SK-N-SH treated with all-trans-retinoic acid at 6 μM for 48 hours (cell line): ENCODE data around the gene GRIA1.

Source experiments
- ATAC-seq: fragments of 200-7000 bp; cut with Tn5 transposase; 3 replicates; pipeline ENCODE4 v1.9.1; 2020; ENCODE audit warnings: mild to moderate bottlenecking, moderate library complexity
- BACH2 ChIP-seq: fragments of 250-450 bp; sonication (Bioruptor Pico); IDR thresholded peaks from 2 replicates; pipeline ENCODE4 v1.9.0; 2021; ENCODE audit warnings: mild to moderate bottlenecking, borderline replicate concordance
- CSDC2 ChIP-seq: fragments of 250-450 bp; sonication (Bioruptor Pico); IDR thresholded peaks from 2 replicates; pipeline ENCODE4 v1.5.0; 2020; ENCODE audit warnings: mild to moderate bottlenecking, moderate library complexity
- ESRRG ChIP-seq: fragments of 250-450 bp; sonication (Bioruptor Pico); IDR thresholded peaks from 2 replicates; pipeline ENCODE4 v1.6.1; 2021; ENCODE audit warnings: mild to moderate bottlenecking
- GLIS3 ChIP-seq: fragments of 250-450 bp; sonication (Bioruptor Pico); IDR thresholded peaks from 2 replicates; pipeline ENCODE4 v1.5.0; 2020; ENCODE audit warnings: mild to moderate bottlenecking, moderate library complexity
- ISL1 ChIP-seq: fragments of 250-450 bp; sonication (Bioruptor Pico); IDR thresholded peaks from 2 replicates; pipeline ENCODE4 v2.1.2; 2022; ENCODE audit warnings: mild to moderate bottlenecking, moderate library complexity
- OSR1 ChIP-seq: fragments of 250-450 bp; sonication (Bioruptor Pico); IDR thresholded peaks from 2 replicates; pipeline ENCODE4 v1.8.0; 2022; ENCODE audit warnings: moderate library complexity, mild to moderate bottlenecking, inconsistent platforms
- PPARA ChIP-seq: fragments of 250-450 bp; sonication (Bioruptor Pico); IDR thresholded peaks from 2 replicates; pipeline ENCODE4 v1.5.0; 2020; ENCODE audit warnings: mild to moderate bottlenecking, borderline replicate concordance
- RARB ChIP-seq: fragments of 250-450 bp; sonication (Bioruptor Pico); IDR thresholded peaks from 2 replicates; pipeline ENCODE4 v1.8.0; 2021; ENCODE audit warnings: mild to moderate bottlenecking, moderate library complexity
- SNAI2 ChIP-seq: fragments of 250-450 bp; sonication (Bioruptor Pico); IDR thresholded peaks from 2 replicates; pipeline ENCODE4 v1.5.0; 2020; ENCODE audit warnings: mild to moderate bottlenecking, moderate library complexity
- TOX ChIP-seq: fragments of 250-450 bp; sonication (Bioruptor Pico); IDR thresholded peaks from 2 replicates; pipeline ENCODE4 v1.8.0; 2021; ENCODE audit warnings: mild to moderate bottlenecking, moderate library complexity, borderline replicate concordance
- ZC3H10 ChIP-seq: fragments of 250-450 bp; sonication (Bioruptor Pico); IDR thresholded peaks from 2 replicates; pipeline ENCODE4 v1.5.1; 2021; ENCODE audit warnings: mild to moderate bottlenecking, moderate library complexity
- ZFP3 ChIP-seq: fragments of 250-450 bp; sonication (Bioruptor Pico); IDR thresholded peaks from 2 replicates; pipeline ENCODE4 v1.5.0; 2020; ENCODE audit warnings: mild to moderate bottlenecking, moderate library complexity
- ZFP30 ChIP-seq: fragments of 450-650 bp; formaldehyde crosslinking; IDR thresholded peaks from 2 replicates; pipeline ENCODE4 v1.5.0; 2022; ENCODE audit warnings: mild to moderate bottlenecking, moderate library complexity
- ZNF565 ChIP-seq: fragments of 450-650 bp; formaldehyde crosslinking; conservative IDR thresholded peaks from 2 replicates; pipeline ENCODE4 v1.5.0; 2020; ENCODE audit warnings: low read depth, mild to moderate bottlenecking, moderate library complexity
- ZNF70 ChIP-seq: fragments of 450-650 bp; formaldehyde crosslinking; IDR thresholded peaks from 2 replicates; pipeline ENCODE4 v1.5.0; 2020; ENCODE audit warnings: mild to moderate bottlenecking, moderate library complexity
- ZNF8 ChIP-seq: fragments of 450-650 bp; formaldehyde crosslinking; IDR thresholded peaks from 2 replicates; pipeline ENCODE4 v1.5.0; 2020; ENCODE audit warnings: mild to moderate bottlenecking, moderate library complexity
- TF ChIP-seq, protein P1 (sequence below): fragments of 250-450 bp; sonication (Bioruptor Pico); IDR thresholded peaks from 2 replicates; pipeline ENCODE4 v1.5.0; 2020; ENCODE audit warnings: mild to moderate bottlenecking, moderate library complexity
- TF ChIP-seq, protein P2 (sequence below): fragments of 250-450 bp; sonication (Bioruptor Pico); IDR thresholded peaks from 2 replicates; pipeline ENCODE4 v1.5.1; 2020; ENCODE audit warnings: low read depth, mild to moderate bottlenecking, moderate library complexity
- TF ChIP-seq, protein P3 (sequence below): fragments of 250-450 bp; sonication (Bioruptor Pico); IDR thresholded peaks from 2 replicates; pipeline ENCODE4 v1.5.1; 2021; ENCODE audit warnings: mild to moderate bottlenecking, moderate library complexity
- TF ChIP-seq, protein P4 (sequence below): fragments of 250-450 bp; sonication (Bioruptor Pico); IDR thresholded peaks from 2 replicates; pipeline ENCODE4 v1.8.0; 2020; ENCODE audit warnings: mild to moderate bottlenecking, moderate library complexity, borderline replicate concordance
- TF ChIP-seq, protein P5 (sequence below): fragments of 250-450 bp; sonication (Bioruptor Pico); IDR thresholded peaks from 2 replicates; pipeline ENCODE4 v1.8.0; 2021; ENCODE audit warnings: low read depth, mild to moderate bottlenecking, moderate library complexity, borderline replicate concordance

GRIA1 gene

DNA sequence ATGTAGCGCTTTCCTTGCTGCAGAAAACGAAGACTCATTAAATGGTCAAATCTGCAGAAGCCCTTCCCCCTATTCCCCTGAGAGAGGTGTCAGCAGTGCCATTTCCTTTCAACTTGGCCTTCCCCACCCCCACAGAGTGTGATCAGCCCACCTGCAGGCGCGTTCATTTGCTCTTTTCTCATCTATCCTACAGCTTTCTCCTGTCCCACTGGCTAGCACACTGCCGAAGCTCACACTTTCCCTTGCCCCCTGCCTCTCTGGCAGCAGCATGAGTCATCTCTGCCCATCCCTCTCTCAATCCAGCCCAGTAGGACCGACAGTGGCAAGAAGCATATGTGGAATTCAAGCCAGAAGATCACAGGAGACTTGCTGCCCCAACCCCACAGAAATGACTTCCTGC lies 334.4 kb downstream of the GRIA1 start:
- no peak for TF ChIP-seq ZNF70 (CRISPR knock-in tag)
- TF ChIP-seq PPARA (CRISPR knock-in tag) = no peak
- TF ChIP-seq SNAI2 (CRISPR knock-in tag) = no peak

DNA sequence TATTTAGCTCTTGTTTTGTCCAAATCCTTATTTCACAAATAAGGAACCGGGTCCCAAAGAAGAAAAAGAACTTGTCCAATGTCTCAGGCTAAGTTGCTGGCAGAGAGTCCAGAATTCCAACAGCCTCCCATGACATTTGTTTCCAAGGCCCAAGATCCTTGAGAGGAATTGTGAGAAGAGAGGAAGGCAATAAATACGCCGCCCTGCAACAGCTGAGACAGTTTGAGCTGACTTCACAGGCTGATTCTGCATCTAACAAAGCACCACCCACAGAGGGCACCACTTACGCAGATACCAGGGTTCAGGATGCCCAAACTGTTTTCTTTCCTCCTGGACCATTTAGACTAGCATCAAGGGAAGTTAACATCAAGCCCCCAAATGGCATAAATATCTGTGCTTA lies 336.9 kb downstream of the GRIA1 start:
- ATAC-seq = peak; percentile 40; the same call in 1 of the 3 replicates
- TF ChIP-seq, protein P1, sequence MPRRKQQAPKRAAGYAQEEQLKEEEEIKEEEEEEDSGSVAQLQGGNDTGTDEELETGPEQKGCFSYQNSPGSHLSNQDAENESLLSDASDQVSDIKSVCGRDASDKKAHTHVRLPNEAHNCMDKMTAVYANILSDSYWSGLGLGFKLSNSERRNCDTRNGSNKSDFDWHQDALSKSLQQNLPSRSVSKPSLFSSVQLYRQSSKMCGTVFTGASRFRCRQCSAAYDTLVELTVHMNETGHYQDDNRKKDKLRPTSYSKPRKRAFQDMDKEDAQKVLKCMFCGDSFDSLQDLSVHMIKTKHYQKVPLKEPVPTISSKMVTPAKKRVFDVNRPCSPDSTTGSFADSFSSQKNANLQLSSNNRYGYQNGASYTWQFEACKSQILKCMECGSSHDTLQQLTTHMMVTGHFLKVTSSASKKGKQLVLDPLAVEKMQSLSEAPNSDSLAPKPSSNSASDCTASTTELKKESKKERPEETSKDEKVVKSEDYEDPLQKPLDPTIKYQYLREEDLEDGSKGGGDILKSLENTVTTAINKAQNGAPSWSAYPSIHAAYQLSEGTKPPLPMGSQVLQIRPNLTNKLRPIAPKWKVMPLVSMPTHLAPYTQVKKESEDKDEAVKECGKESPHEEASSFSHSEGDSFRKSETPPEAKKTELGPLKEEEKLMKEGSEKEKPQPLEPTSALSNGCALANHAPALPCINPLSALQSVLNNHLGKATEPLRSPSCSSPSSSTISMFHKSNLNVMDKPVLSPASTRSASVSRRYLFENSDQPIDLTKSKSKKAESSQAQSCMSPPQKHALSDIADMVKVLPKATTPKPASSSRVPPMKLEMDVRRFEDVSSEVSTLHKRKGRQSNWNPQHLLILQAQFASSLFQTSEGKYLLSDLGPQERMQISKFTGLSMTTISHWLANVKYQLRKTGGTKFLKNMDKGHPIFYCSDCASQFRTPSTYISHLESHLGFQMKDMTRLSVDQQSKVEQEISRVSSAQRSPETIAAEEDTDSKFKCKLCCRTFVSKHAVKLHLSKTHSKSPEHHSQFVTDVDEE = no peak
- TF ChIP-seq BACH2 (CRISPR knock-in tag) = no peak
- no peak for TF ChIP-seq TOX (CRISPR knock-in tag)
- TF ChIP-seq, protein P2, sequence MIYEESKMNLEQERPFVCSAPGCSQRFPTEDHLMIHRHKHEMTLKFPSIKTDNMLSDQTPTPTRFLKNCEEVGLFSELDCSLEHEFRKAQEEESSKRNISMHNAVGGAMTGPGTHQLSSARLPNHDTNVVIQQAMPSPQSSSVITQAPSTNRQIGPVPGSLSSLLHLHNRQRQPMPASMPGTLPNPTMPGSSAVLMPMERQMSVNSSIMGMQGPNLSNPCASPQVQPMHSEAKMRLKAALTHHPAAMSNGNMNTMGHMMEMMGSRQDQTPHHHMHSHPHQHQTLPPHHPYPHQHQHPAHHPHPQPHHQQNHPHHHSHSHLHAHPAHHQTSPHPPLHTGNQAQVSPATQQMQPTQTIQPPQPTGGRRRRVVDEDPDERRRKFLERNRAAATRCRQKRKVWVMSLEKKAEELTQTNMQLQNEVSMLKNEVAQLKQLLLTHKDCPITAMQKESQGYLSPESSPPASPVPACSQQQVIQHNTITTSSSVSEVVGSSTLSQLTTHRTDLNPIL = no peak
- TF ChIP-seq ISL1 (CRISPR knock-in tag) = no peak
- no peak for TF ChIP-seq SNAI2 (CRISPR knock-in tag)
- TF ChIP-seq GLIS3 = no peak
- TF ChIP-seq, protein P3, sequence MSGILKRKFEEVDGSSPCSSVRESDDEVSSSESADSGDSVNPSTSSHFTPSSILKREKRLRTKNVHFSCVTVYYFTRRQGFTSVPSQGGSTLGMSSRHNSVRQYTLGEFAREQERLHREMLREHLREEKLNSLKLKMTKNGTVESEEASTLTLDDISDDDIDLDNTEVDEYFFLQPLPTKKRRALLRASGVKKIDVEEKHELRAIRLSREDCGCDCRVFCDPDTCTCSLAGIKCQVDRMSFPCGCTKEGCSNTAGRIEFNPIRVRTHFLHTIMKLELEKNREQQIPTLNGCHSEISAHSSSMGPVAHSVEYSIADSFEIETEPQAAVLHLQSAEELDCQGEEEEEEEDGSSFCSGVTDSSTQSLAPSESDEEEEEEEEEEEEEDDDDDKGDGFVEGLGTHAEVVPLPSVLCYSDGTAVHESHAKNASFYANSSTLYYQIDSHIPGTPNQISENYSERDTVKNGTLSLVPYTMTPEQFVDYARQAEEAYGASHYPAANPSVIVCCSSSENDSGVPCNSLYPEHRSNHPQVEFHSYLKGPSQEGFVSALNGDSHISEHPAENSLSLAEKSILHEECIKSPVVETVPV = no peak
- TF ChIP-seq, protein P4, sequence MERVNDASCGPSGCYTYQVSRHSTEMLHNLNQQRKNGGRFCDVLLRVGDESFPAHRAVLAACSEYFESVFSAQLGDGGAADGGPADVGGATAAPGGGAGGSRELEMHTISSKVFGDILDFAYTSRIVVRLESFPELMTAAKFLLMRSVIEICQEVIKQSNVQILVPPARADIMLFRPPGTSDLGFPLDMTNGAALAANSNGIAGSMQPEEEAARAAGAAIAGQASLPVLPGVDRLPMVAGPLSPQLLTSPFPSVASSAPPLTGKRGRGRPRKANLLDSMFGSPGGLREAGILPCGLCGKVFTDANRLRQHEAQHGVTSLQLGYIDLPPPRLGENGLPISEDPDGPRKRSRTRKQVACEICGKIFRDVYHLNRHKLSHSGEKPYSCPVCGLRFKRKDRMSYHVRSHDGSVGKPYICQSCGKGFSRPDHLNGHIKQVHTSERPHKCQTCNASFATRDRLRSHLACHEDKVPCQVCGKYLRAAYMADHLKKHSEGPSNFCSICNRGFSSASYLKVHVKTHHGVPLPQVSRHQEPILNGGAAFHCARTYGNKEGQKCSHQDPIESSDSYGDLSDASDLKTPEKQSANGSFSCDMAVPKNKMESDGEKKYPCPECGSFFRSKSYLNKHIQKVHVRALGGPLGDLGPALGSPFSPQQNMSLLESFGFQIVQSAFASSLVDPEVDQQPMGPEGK (CRISPR knock-in tag) = no peak
- no peak for TF ChIP-seq PPARA (CRISPR knock-in tag)
- TF ChIP-seq, protein P5, sequence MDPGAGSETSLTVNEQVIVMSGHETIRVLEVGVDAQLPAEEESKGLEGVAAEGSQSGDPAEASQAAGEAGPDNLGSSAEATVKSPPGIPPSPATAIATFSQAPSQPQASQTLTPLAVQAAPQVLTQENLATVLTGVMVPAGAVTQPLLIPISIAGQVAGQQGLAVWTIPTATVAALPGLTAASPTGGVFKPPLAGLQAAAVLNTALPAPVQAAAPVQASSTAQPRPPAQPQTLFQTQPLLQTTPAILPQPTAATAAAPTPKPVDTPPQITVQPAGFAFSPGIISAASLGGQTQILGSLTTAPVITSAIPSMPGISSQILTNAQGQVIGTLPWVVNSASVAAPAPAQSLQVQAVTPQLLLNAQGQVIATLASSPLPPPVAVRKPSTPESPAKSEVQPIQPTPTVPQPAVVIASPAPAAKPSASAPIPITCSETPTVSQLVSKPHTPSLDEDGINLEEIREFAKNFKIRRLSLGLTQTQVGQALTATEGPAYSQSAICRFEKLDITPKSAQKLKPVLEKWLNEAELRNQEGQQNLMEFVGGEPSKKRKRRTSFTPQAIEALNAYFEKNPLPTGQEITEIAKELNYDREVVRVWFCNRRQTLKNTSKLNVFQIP (CRISPR knock-in tag) = no peak
- no peak for TF ChIP-seq ZNF8 (CRISPR knock-in tag)
- no peak for TF ChIP-seq ZNF565 (CRISPR knock-in tag)
- no peak for TF ChIP-seq CSDC2 (CRISPR knock-in tag)
- no peak for TF ChIP-seq ZC3H10 (CRISPR knock-in tag)
- no peak for TF ChIP-seq ZNF70 (CRISPR knock-in tag)
- TF ChIP-seq RARB (CRISPR knock-in tag) = no peak
- no peak for TF ChIP-seq OSR1 (CRISPR knock-in tag)
- TF ChIP-seq ESRRG (CRISPR knock-in tag) = no peak

More for the DNA sequence above, 334.4 kb downstream of the GRIA1 start:
- ATAC-seq = peak; percentile 55; the same call in 2 of the 3 replicates

DNA sequence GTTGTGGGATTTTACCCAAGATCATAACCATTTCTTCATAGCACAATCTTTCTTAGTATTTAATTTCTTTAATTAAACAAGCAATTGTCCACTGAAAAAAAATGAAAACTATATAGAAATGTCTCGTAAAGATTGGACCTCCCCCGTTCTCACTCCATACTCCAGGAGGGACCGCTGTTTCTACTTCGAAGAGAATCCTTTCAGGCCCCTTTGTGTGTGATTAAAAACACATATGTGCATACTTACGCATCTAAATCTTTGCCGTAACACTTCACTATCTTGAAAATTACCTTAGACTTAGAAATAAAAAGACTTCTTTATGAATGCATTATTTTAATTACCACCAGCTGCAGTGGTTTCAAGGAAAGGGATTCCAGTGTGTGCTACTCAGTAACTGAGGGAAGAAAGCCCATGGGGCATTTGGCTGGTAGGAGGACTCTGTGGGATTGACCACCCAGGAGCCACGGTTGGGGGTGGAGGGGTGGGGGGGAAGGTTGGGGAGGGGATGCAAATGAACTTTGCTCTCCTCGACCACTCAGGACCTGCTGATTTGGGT lies 339.1 kb downstream of the GRIA1 start:
- ATAC-seq = no peak
- no peak for TF ChIP-seq ZFP3 (CRISPR knock-in tag)
- TF ChIP-seq PPARA (CRISPR knock-in tag) = no peak
- no peak for TF ChIP-seq SNAI2 (CRISPR knock-in tag)
- TF ChIP-seq RARB (CRISPR knock-in tag) = no peak
- no peak for TF ChIP-seq ZFP30 (CRISPR knock-in tag)
- TF ChIP-seq OSR1 (CRISPR knock-in tag) = no peak
- TF ChIP-seq, protein P4 (CRISPR knock-in tag) = no peak
- no peak for TF ChIP-seq ZNF8 (CRISPR knock-in tag)
- TF ChIP-seq CSDC2 (CRISPR knock-in tag) = no peak
- no peak for TF ChIP-seq GLIS3
